HepG2 (cell line): ENCODE results near the gene RAD17. TPM values are rescaled to one million over a fixed set of nuclear protein-coding genes. Genes with fewer than 3 reads are reported as not detected.

Experiments used
- ATAC-seq: fragments of 200-7000 bp; cut with Tn5 transposase; 3 replicates; pipeline ENCODE4 v1.9.1; 2020; ENCODE audit warnings: mild to moderate bottlenecking, moderate library complexity
- BruUV-seq: library from RNA; stranded (reverse); fragments of 400-500 nt; replicated peaks from 2 replicates; lab custom pipeline; 2021; lab: Mats Ljungman, UMichigan
- CTCF ChIA-PET: fragments of 300-600 bp; formaldehyde crosslinking; extraction: SDS; loops from one replicate; lab custom pipeline; 2021; ENCODE audit warnings: low total read pairs, inconsistent platforms, low intra/inter-chr PET ratio; lab: Yijun Ruan, JAX
- POLR2A ChIA-PET: fragments of 350-600 bp; sonication (Branson Sonifier 250); formaldehyde crosslinking; loops from one replicate; lab custom pipeline; 2020; ENCODE audit warnings: antibody characterized with exemption, inconsistent platforms; lab: Yijun Ruan, JAX
- DNase-seq: peaks from one replicate; pipeline ENCODE4 v3.0.0-alpha.2; 2015; ENCODE audit warnings: low spot score
- FAIRE-seq: peaks from 3 replicates; lab custom pipeline; 2011; peaks lifted over from hg19 to GRCh38; lab: Jason Lieb, UNC
- H2AFZ ChIP-seq: one replicate; pipeline ENCODE4 v1.6.1; 2011; ENCODE audit warnings: low read length, inconsistent platforms
- H3K27ac ChIP-seq: fragments of 300-600 bp; 3 replicates; pipeline ENCODE4 v1.8.0; 2011; ENCODE audit warnings: mixed run types, mild to moderate bottlenecking, mixed read lengths, low read length, inconsistent platforms; ENCODE audit not compliant: insufficient read depth; ENCODE audit errors: extremely low read length
- H3K27me3 ChIP-seq, 2 experiments: fragments of 200-600 bp in 1 of 2; 2 replicates in 1 of 2; 3 replicates in 1 of 2; pipeline versions ENCODE4 v1.6.0 to v1.8.0; 2011; ENCODE audit warnings: low read length in 2 of 2, mild to moderate bottlenecking in 2 of 2, moderate library complexity in 2 of 2, inconsistent platforms in 1 of 2; ENCODE audit not compliant: insufficient read depth in 2 of 2, control insufficient read depth in 1 of 2
- H3K36me3 ChIP-seq, 2 experiments: fragments of 200-600 bp in 1 of 2; replicated peaks in 1 of 2; 2 replicates in 1 of 2; 3 replicates in 1 of 2; pipeline versions ENCODE4 v1.5.1 to v1.8.0; 2011; ENCODE audit warnings: low read length in 2 of 2, inconsistent platforms in 1 of 2; ENCODE audit not compliant: insufficient read depth in 2 of 2, control insufficient read depth in 1 of 2
- H3K4me1 ChIP-seq: 2 replicates; pipeline ENCODE4 v1.5.1; 2012; ENCODE audit warnings: low read length, inconsistent platforms; ENCODE audit not compliant: insufficient read depth
- H3K4me2 ChIP-seq: 2 replicates; pipeline ENCODE4 v1.6.0; 2011; ENCODE audit warnings: low read depth, low read length, inconsistent platforms
- H3K4me3 ChIP-seq, 3 experiments: fragments of 200-600 bp in 1 of 3; sonication (generic), shearing (Covaris generic) in 1 of 3; replicated peaks in 1 of 3; 2 replicates each; pipeline ENCODE4 v1.5.1; 2011 to 2016; ENCODE audit warnings: low read length in 3 of 3, inconsistent platforms in 2 of 3, low read depth in 2 of 3, mild to moderate bottlenecking in 2 of 3, control low read depth in 1 of 3, mixed read lengths in 1 of 3; ENCODE audit not compliant: insufficient read depth in 1 of 3
- H3K79me2 ChIP-seq: one replicate; pipeline ENCODE4 v1.6.1; 2011; ENCODE audit warnings: low read length, inconsistent platforms; ENCODE audit not compliant: insufficient read depth
- H3K9ac ChIP-seq: 2 replicates; pipeline ENCODE4 v1.6.0; 2011; ENCODE audit warnings: mild to moderate bottlenecking, low read depth, low read length, inconsistent platforms; ENCODE audit not compliant: insufficient read depth
- H3K9me3 ChIP-seq: 2 replicates; pipeline ENCODE4 v1.5.1; 2012; ENCODE audit warnings: mild to moderate bottlenecking, low read length
- H4K20me1 ChIP-seq: 2 replicates; pipeline ENCODE4 v1.6.0; 2011; ENCODE audit warnings: inconsistent platforms, mild to moderate bottlenecking, low read length, moderate library complexity; ENCODE audit not compliant: insufficient read depth
- MTA1 ChIP-seq: sonication (generic); formaldehyde crosslinking; IDR thresholded peaks from 2 replicates; pipeline ENCODE4 v1.4.0; 2020; ENCODE audit warnings: missing genetic modification reagents, mild to moderate bottlenecking, borderline replicate concordance
- NCOA2 ChIP-seq: sonication (generic); formaldehyde crosslinking; IDR thresholded peaks from 2 replicates; pipeline ENCODE4 v1.8.0; 2022; ENCODE audit warnings: inconsistent platforms
- NR2F2 ChIP-seq: IDR thresholded peaks from 2 replicates; pipeline ENCODE4 v1.6.1; 2012; ENCODE audit warnings: low read depth, inconsistent platforms, borderline replicate concordance
- POLR2A ChIP-seq, 2 experiments: IDR thresholded peaks; 2 replicates each; pipeline ENCODE4 v1.6.1; 2011; ENCODE audit warnings: low read depth in 2 of 2, low read length in 2 of 2, mild to moderate bottlenecking in 1 of 2, moderate library complexity in 1 of 2; ENCODE audit not compliant: insufficient read depth in 1 of 2
- RXRA ChIP-seq: sonication (generic); formaldehyde crosslinking; IDR thresholded peaks from 2 replicates; pipeline ENCODE4 v1.5.1; 2020; ENCODE audit warnings: missing genetic modification reagents
- SMAD1 ChIP-seq: sonication (generic); formaldehyde crosslinking; IDR thresholded peaks from 2 replicates; pipeline ENCODE4 v1.4.0; 2020; ENCODE audit warnings: missing genetic modification reagents, low read depth, mild to moderate bottlenecking, borderline replicate concordance
- YY1 ChIP-seq: IDR thresholded peaks from 2 replicates; pipeline ENCODE4 v1.6.1; 2011; ENCODE audit warnings: low read length, low read depth, moderate library complexity, mild to moderate bottlenecking; ENCODE audit not compliant: insufficient read depth, insufficient replicate concordance
- ZNF709 ChIP-seq: sonication (generic); formaldehyde crosslinking; IDR thresholded peaks from 2 replicates; pipeline ENCODE4 v1.5.0; 2020; ENCODE audit warnings: mild to moderate bottlenecking, missing genetic modification reagents
- ZNF878 ChIP-seq: sonication (generic); formaldehyde crosslinking; IDR thresholded peaks from 2 replicates; pipeline ENCODE4 v1.8.1; 2023; ENCODE audit warnings: mild to moderate bottlenecking, missing genetic modification reagents, moderate library complexity
- WGBS: methylation state at CpG from one replicate; pipeline ENCODE4 v1.1.6; 2017; ENCODE audit warnings: low lambda C conversion rate; 5-methylcytosine and 5-hydroxymethylcytosine counted together
- in situ Hi-C: cut with HindIII; loops from 2 replicates; pipeline ENCODE4 v1.10.0; 2017; ENCODE audit warnings: low pct_unique_long_range_greater_than_20kb; ENCODE audit not compliant: extremely low pct_ligation_motif_present
- intact Hi-C: fragments of 100-400 bp; cut with micrococcal nuclease; formaldehyde crosslinking; loops from one replicate; pipeline ENCODE4 v1.10.0; 2022; ENCODE audit not compliant: unreplicated experiment
- polyA plus RNA-seq, 8 experiments: library from polyadenylated mRNA; depleted of rRNA in 3 of 8; stranded (reverse) in 7 of 8; unstranded in 1 of 8; fragments of >200 nt; fragmentation: Illumina TruSeq in 4 of 8; extraction: Trizol in 4 of 8; gene quantifications; 2 replicates each; pipeline versions ENCODE4 v1.2.1 to v1.2.3, GENCODE V29; 2011 to 2016; ENCODE audit warnings: low read depth in 4 of 8, missing spikeins in 1 of 8, mixed read lengths in 1 of 8; ENCODE audit not compliant: insufficient read depth in 1 of 8
- total RNA-seq, 5 experiments: library from RNA; depleted of rRNA; stranded (reverse); fragments of >200 nt; fragmentation: Illumina TruSeq; extraction: Trizol; gene quantifications; 2 replicates each; pipeline ENCODE4 v1.2.3, GENCODE V29; 2016; ENCODE audit warnings: low read depth in 1 of 5
- TF ChIP-seq, protein P1 (sequence below): sonication (generic); formaldehyde crosslinking; IDR thresholded peaks from 2 replicates; pipeline ENCODE4 v1.9.0; 2021; ENCODE audit warnings: missing genetic modification reagents, borderline replicate concordance
- TF ChIP-seq, protein P2 (sequence below): sonication (generic); formaldehyde crosslinking; IDR thresholded peaks from 2 replicates; pipeline ENCODE4 v1.5.0; 2020; ENCODE audit warnings: mild to moderate bottlenecking, missing genetic modification reagents, borderline replicate concordance

The RAD17 gene
- total and polyA plus RNA-seq, 2 of the 13 experiments (the other 11 are each of a cell fraction or from before 2014, with no cell fraction given): 24.0 to 25.9 TPM

DNA sequence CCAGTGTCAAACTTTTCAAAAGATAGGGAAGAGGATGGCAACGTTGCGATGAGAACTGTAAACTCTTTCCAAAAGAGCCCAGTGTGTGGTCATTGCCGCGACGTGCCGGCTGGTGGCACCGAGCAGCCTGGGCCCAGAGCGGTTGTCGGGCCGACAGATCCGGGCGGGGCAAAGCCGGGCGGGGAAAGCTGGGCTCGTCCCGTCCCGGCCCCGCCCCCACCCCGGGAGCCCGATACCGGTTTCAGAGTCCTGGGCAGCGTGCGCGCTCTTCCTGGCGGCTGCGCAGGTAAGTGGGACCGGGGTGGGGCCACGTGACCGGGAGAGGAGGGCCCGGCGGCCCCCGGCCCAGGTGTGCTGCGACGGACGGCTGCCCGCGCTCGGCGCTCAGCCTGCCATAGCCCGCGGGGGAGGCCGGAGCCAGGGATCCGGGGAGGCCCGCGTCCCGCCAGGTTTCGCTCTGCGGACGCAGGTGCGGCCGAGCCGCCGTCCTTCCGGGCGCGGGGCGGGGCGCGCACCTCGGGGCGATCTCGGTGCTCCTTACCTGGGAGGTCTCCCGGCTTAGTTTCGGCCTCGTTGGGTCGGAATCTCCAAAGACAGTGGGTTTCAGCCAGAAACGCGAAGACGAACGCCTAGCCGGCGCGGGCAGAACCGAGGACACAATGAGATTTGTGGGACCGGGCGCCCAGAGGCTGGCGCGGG lies 45.4 kb downstream of the RAD17 start, which contains the start of gene MARVELD2 (continued):
- TF ChIP-seq MTA1 (CRISPR knock-in tag) (peak; percentile 90; the same call in 1 of the 2 replicates), NR2F2 (no peak)

DNA sequence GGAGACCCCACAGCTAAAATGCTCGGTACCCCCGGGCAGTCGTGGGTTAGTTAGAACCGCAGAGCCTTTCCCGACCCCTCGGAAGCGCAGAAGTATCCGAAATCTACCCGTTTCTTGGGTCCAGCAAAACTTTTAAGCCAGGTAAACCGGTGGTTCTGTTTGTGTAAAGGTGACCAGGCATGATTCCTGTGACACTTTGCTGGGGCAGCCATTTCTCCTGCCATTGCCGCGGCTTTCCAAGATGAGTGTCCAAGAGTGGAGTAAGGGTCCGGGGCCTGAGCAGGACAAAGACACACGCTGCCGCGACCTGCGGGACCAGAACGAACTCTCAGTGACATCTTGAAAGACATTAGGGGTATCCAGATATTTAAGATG lies 46.0 kb downstream of the RAD17 start:
- H2AFZ ChIP-seq: peak overlapping the region; percentile 48
- H3K4me3 ChIP-seq: peak overlapping the region; percentile 79 to 97 (median 92)
- peaks cover 9% of the 10 kb centered on the region for H3K79me2 ChIP-seq
- peak; percentile 5 for DNase-seq
- in situ Hi-C loops (no loop called here), intact Hi-C loops (loop anchor here (1.0 to 2.0 kb wide), 2 partner anchors 37 to 77 kb away; partner anchors contain the start of gene OCLN)
- peak; percentile 57 for ATAC-seq
- no peaks in the 10 kb centered on the region for H4K20me1 ChIP-seq
- POLR2A ChIA-PET: interaction anchor here (1.1 to 1.5 kb wide), 6 partner anchors 9 to 322 kb away, joined by 3 to 5 read pairs (median 4); partner anchors contain the start of gene SLC30A5
- H3K4me2 ChIP-seq: peak overlapping the region; percentile 81
- H3K27ac ChIP-seq: peak overlapping the region; percentile 67
- H3K9me3 ChIP-seq: no peaks in the 10 kb centered on the region
- peaks cover 28% of the 10 kb centered on the region for H3K4me1 ChIP-seq
- BruUV-seq: TSS peak; percentile 62
- H3K9ac ChIP-seq: peak overlapping the region; percentile 80
- FAIRE-seq: peak; percentile 30
- peaks cover 6 to 21% of the 10 kb centered on the region in 2 experiments; a peak in 4 of 5 replicates for H3K36me3 ChIP-seq
- CTCF ChIA-PET: no interaction called here
- WGBS: 8% methylated on average over 9 of the region's 18 CpGs
- no peaks in the 10 kb centered on the region for H3K27me3 ChIP-seq
- 0 out of 2 replicates have a peak, but pooled peaks have one; percentile 34 for TF ChIP-seq SMAD1
- no peak for TF ChIP-seq POLR2A (IDR thresholded peaks at IDR 0.05; ENCODE audit: insufficient read depth in 1 of 2, low read depth in 2 of 2, low read length in 2 of 2)
- TF ChIP-seq NCOA2 (CRISPR knock-in tag): no peak
- TF ChIP-seq, protein P1, sequence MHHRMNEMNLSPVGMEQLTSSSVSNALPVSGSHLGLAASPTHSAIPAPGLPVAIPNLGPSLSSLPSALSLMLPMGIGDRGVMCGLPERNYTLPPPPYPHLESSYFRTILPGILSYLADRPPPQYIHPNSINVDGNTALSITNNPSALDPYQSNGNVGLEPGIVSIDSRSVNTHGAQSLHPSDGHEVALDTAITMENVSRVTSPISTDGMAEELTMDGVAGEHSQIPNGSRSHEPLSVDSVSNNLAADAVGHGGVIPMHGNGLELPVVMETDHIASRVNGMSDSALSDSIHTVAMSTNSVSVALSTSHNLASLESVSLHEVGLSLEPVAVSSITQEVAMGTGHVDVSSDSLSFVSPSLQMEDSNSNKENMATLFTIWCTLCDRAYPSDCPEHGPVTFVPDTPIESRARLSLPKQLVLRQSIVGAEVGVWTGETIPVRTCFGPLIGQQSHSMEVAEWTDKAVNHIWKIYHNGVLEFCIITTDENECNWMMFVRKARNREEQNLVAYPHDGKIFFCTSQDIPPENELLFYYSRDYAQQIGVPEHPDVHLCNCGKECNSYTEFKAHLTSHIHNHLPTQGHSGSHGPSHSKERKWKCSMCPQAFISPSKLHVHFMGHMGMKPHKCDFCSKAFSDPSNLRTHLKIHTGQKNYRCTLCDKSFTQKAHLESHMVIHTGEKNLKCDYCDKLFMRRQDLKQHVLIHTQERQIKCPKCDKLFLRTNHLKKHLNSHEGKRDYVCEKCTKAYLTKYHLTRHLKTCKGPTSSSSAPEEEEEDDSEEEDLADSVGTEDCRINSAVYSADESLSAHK (CRISPR knock-in tag): no peak
- TF ChIP-seq ZNF878 (CRISPR knock-in tag): no peak
- TF ChIP-seq, protein P2, sequence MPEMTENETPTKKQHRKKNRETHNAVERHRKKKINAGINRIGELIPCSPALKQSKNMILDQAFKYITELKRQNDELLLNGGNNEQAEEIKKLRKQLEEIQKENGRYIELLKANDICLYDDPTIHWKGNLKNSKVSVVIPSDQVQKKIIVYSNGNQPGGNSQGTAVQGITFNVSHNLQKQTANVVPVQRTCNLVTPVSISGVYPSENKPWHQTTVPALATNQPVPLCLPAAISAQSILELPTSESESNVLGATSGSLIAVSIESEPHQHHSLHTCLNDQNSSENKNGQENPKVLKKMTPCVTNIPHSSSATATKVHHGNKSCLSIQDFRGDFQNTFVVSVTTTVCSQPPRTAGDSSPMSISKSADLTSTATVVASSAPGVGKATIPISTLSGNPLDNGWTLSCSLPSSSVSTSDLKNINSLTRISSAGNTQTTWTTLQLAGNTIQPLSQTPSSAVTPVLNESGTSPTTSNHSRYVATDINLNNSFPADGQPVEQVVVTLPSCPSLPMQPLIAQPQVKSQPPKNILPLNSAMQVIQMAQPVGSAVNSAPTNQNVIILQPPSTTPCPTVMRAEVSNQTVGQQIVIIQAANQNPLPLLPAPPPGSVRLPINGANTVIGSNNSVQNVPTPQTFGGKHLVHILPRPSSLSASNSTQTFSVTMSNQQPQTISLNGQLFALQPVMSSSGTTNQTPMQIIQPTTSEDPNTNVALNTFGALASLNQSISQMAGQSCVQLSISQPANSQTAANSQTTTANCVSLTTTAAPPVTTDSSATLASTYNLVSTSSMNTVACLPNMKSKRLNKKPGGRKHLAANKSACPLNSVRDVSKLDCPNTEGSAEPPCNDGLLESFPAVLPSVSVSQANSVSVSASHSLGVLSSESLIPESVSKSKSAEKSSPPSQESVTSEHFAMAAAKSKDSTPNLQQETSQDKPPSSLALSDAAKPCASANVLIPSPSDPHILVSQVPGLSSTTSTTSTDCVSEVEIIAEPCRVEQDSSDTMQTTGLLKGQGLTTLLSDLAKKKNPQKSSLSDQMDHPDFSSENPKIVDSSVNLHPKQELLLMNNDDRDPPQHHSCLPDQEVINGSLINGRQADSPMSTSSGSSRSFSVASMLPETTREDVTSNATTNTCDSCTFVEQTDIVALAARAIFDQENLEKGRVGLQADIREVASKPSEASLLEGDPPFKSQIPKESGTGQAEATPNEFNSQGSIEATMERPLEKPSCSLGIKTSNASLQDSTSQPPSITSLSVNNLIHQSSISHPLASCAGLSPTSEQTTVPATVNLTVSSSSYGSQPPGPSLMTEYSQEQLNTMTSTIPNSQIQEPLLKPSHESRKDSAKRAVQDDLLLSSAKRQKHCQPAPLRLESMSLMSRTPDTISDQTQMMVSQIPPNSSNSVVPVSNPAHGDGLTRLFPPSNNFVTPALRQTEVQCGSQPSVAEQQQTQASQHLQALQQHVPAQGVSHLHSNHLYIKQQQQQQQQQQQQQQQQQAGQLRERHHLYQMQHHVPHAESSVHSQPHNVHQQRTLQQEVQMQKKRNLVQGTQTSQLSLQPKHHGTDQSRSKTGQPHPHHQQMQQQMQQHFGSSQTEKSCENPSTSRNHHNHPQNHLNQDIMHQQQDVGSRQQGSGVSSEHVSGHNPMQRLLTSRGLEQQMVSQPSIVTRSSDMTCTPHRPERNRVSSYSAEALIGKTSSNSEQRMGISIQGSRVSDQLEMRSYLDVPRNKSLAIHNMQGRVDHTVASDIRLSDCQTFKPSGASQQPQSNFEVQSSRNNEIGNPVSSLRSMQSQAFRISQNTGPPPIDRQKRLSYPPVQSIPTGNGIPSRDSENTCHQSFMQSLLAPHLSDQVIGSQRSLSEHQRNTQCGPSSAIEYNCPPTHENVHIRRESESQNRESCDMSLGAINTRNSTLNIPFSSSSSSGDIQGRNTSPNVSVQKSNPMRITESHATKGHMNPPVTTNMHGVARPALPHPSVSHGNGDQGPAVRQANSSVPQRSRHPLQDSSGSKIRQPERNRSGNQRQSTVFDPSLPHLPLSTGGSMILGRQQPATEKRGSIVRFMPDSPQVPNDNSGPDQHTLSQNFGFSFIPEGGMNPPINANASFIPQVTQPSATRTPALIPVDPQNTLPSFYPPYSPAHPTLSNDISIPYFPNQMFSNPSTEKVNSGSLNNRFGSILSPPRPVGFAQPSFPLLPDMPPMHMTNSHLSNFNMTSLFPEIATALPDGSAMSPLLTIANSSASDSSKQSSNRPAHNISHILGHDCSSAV (CRISPR knock-in tag): no peak
- peak; percentile 76 for TF ChIP-seq YY1
- no peak for TF ChIP-seq RXRA (CRISPR knock-in tag)
- TF ChIP-seq ZNF709 (CRISPR knock-in tag): no peak
